GM12891 (cell line): Measurements from ENCODE around the gene ATP1B3.

ENCODE experiments used
- POLR2A ChIP-seq: IDR thresholded peaks from 2 replicates; pipeline ENCODE4 v1.6.1; 2011; ENCODE audit warnings: low read depth, low read length, control low read depth
- POLR2AphosphoS5 ChIP-seq: IDR thresholded peaks from 2 replicates; pipeline ENCODE4 v1.6.1; 2011; ENCODE audit warnings: low read depth, low read length, control low read depth
- POU2F2 ChIP-seq: IDR thresholded peaks from 2 replicates; pipeline ENCODE4 v1.6.1; 2011; ENCODE audit warnings: low read depth, mild to moderate bottlenecking, control low read depth, low read length, moderate library complexity
- SPI1 ChIP-seq: IDR thresholded peaks from 2 replicates; pipeline ENCODE4 v1.6.1; 2011; ENCODE audit warnings: low read depth, low read length, control low read depth
- TAF1 ChIP-seq: IDR thresholded peaks from 2 replicates; pipeline ENCODE4 v1.6.1; 2011; ENCODE audit warnings: low read depth, low read length, control low read depth

DNA sequence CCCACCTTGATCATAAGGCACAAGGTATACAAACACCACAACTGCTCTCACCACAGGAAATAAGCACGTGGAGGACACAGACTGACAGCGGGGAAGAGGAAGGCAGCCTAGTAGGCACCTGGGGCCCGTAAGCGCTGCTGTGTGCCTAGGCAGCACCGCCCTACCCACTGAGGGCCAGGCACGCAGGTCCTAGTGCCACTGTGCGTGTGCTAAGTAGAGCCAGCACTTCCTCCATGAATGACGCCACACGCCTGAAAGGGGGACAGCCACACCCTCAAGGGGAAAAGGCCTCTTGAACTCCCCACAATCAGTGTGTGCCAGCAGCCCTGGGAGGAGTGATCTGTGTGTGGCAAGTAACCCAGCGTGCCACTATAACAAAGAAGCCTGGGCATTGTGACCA lies 73.0 kb downstream of the ATP1B3 start:
- no peak for TF ChIP-seq POLR2A
- TF ChIP-seq SPI1: no peak
- TF ChIP-seq POU2F2: no peak
- TF ChIP-seq POLR2AphosphoS5: no peak
- no peak for TF ChIP-seq TAF1
